Measurements from ENCODE around the gene GCNA. TPM values are rescaled to one million over a fixed set of nuclear protein-coding genes. Genes with fewer than 3 reads are reported as not detected.
"Not testable (repeated sequence)": the region's sequence is repeated elsewhere in the genome, so short reads cannot be mapped to it uniquely, and the experiment has no call there.

GCNA gene
- total RNA-seq, 2 donors from 2014 or later, result 2.1 to 2.3 TPM

GRCh38 chrX:71563921-71564320, 14.3 kb upstream of the GCNA start:
- Mint-ChIP-seq H3K27ac (no peak overlapping the region), H3K27me3 (ENCODE audit: insufficient read depth) (no peaks in the 10 kb centered on the region), H3K4me3 (no peak overlapping the region), H3K9me3 (peaks cover 32% of the 10 kb centered on the region), H3K4me1 (no peaks in the 10 kb centered on the region), H3K36me3 (ENCODE audit: low read depth) (peaks cover 78% of the 10 kb centered on the region)
- no peak for DNase-seq
- H3K9ac ChIP-seq (ENCODE audit: extremely low read depth, low read length, poor library complexity, severe bottlenecking), result no peak overlapping the region
- no peaks in the 10 kb centered on the region for H3K4me1 ChIP-seq (ENCODE audit: control insufficient read depth, insufficient read depth, low read length)
- no peaks in the 10 kb centered on the region for H3K27me3 ChIP-seq (ENCODE audit: control insufficient read depth, insufficient read depth, low read length, poor library complexity, severe bottlenecking)
- peaks cover 92% of the 10 kb centered on the region for H3K36me3 ChIP-seq (ENCODE audit: control insufficient read depth, insufficient read depth, low read length)
- H3K27ac ChIP-seq (ENCODE audit: low read depth, low read length), result no peak overlapping the region
- peak; percentile 32 for TF ChIP-seq CTCF (conservative IDR thresholded peaks at IDR 0.05)
- WGBS, 2 experiments (ENCODE audit: insufficient coverage in 1 of 2, insufficient read length in 1 of 2), result 97 to 100% methylated on average over 1 of the region's 1 CpG
- H3K4me3 ChIP-seq (ENCODE audit: low read length), result no peak overlapping the region
- H3K9me3 ChIP-seq (ENCODE audit: control insufficient read depth, low read length), result no peaks in the 10 kb centered on the region

GRCh38 chrX:71565474-71566041, 12.7 kb upstream of the GCNA start:
- Mint-ChIP-seq H3K27me3 (ENCODE audit: insufficient read depth) (no peaks in the 10 kb centered on the region), H3K4me3 (no peak overlapping the region), H3K36me3 (ENCODE audit: low read depth) (peaks cover 78% of the 10 kb centered on the region), H3K4me1 (no peaks in the 10 kb centered on the region), H3K9me3 (peaks cover 39% of the 10 kb centered on the region), H3K27ac (no peak overlapping the region)
- peaks cover 82% of the 10 kb centered on the region for H3K36me3 ChIP-seq (ENCODE audit: control insufficient read depth, insufficient read depth, low read length)
- no peaks in the 10 kb centered on the region for H3K27me3 ChIP-seq (ENCODE audit: control insufficient read depth, insufficient read depth, low read length, poor library complexity, severe bottlenecking)
- H3K27ac ChIP-seq (ENCODE audit: low read depth, low read length), result no peak overlapping the region
- WGBS, 2 experiments (ENCODE audit: insufficient coverage in 1 of 2, insufficient read length in 1 of 2), result 92 to 100% methylated on average over 2 to 9 of the region's 9 CpGs
- DNase-seq, result no peak
- H3K9me3 ChIP-seq (ENCODE audit: control insufficient read depth, low read length), result no peaks in the 10 kb centered on the region
- no peak for TF ChIP-seq CTCF (conservative IDR thresholded peaks at IDR 0.05)
- H3K4me3 ChIP-seq (ENCODE audit: low read length), result no peak overlapping the region
- H3K9ac ChIP-seq (ENCODE audit: extremely low read depth, low read length, poor library complexity, severe bottlenecking), result no peak overlapping the region
- no peaks in the 10 kb centered on the region for H3K4me1 ChIP-seq (ENCODE audit: control insufficient read depth, insufficient read depth, low read length)

- WGBS, 2 experiments (ENCODE audit: insufficient coverage in 1 of 2, insufficient read length in 1 of 2), result 93 to 100% methylated on average over 3 to 7 of the region's 8 CpGs
- H3K4me3 Mint-ChIP-seq; H3K4me1 Mint-ChIP-seq; H3K27ac Mint-ChIP-seq; H3K9me3 ChIP-seq (ENCODE audit: control insufficient read depth, low read length); H3K4me3 ChIP-seq (ENCODE audit: low read length); H3K27me3 ChIP-seq (ENCODE audit: control insufficient read depth, insufficient read depth, low read length, poor library complexity, severe bottlenecking); H3K27ac ChIP-seq (ENCODE audit: low read depth, low read length); H3K27me3 Mint-ChIP-seq (ENCODE audit: insufficient read depth); DNase-seq; H3K9ac ChIP-seq (ENCODE audit: extremely low read depth, low read length, poor library complexity, severe bottlenecking); H3K4me1 ChIP-seq (ENCODE audit: control insufficient read depth, insufficient read depth, low read length): not testable (repeated sequence)
- H3K9me3 Mint-ChIP-seq, result peaks cover 39% of the 10 kb centered on the region
- H3K36me3 ChIP-seq (ENCODE audit: control insufficient read depth, insufficient read depth, low read length), result peaks cover 74% of the 10 kb centered on the region
- peaks cover 78% of the 10 kb centered on the region for H3K36me3 Mint-ChIP-seq (ENCODE audit: low read depth)
Measured at GRCh38 chrX:71571390-71571789, 6.8 kb upstream of the GCNA start.

GRCh38 chrX:71573590-71573989, 4.6 kb upstream of the GCNA start:
- H3K36me3 ChIP-seq (ENCODE audit: control insufficient read depth, insufficient read depth, low read length), result peaks cover 52% of the 10 kb centered on the region
- peaks cover 56% of the 10 kb centered on the region for H3K9me3 Mint-ChIP-seq
- no peak overlapping the region for H3K9ac ChIP-seq (ENCODE audit: extremely low read depth, low read length, poor library complexity, severe bottlenecking)
- H3K4me1 Mint-ChIP-seq, result no peaks in the 10 kb centered on the region
- H3K4me3 Mint-ChIP-seq, result no peak overlapping the region
- H3K9me3 ChIP-seq (ENCODE audit: control insufficient read depth, low read length), result no peaks in the 10 kb centered on the region
- no peak overlapping the region for H3K27ac ChIP-seq (ENCODE audit: low read depth, low read length)
- peaks cover 75% of the 10 kb centered on the region for H3K36me3 Mint-ChIP-seq (ENCODE audit: low read depth)
- no peaks in the 10 kb centered on the region for H3K4me1 ChIP-seq (ENCODE audit: control insufficient read depth, insufficient read depth, low read length)
- H3K27ac Mint-ChIP-seq, result no peak overlapping the region
- WGBS, 2 experiments (ENCODE audit: insufficient coverage in 1 of 2, insufficient read length in 1 of 2), result 100% methylated on average over 2 of the region's 2 CpGs; no CpG with 5 or more reads in 1 of the 2 experiments
- H3K27me3 ChIP-seq (ENCODE audit: control insufficient read depth, insufficient read depth, low read length, poor library complexity, severe bottlenecking), result no peaks in the 10 kb centered on the region
- TF ChIP-seq CTCF (conservative IDR thresholded peaks at IDR 0.05), result no peak
- H3K4me3 ChIP-seq (ENCODE audit: low read length), result no peak overlapping the region
- no peaks in the 10 kb centered on the region for H3K27me3 Mint-ChIP-seq (ENCODE audit: insufficient read depth)
- DNase-seq, result no peak

Data from endodermal cell (in vitro differentiated cells).